Keratinocyte (primary cell): ENCODE results near the gene TRIM8.

Experiments used
- CTCF ChIP-seq, 3 experiments: IDR thresholded peaks in 1 of 3; conservative IDR thresholded peaks in 1 of 3; optimal IDR thresholded peaks in 1 of 3; 2 replicates in 2 of 3; 3 replicates in 1 of 3; pipeline versions ENCODE3 to v1.5.1; 2011; ENCODE audit warnings: low read length in 3 of 3, mild to moderate bottlenecking in 3 of 3, moderate library complexity in 2 of 3, control low read depth in 1 of 3, inconsistent platforms in 1 of 3; ENCODE audit not compliant: insufficient read depth in 2 of 3; ENCODE audit errors: extremely low read depth in 1 of 3
- EZH2 ChIP-seq: IDR thresholded peaks from one replicate; pipeline ENCODE4 v1.6.1; 2012; ENCODE audit warnings: inconsistent platforms, mild to moderate bottlenecking, low read length, moderate library complexity

- TF ChIP-seq CTCF (optimal IDR thresholded peaks at IDR 0.05 in 1 of 3, IDR thresholded peaks at IDR 0.05 in 1 of 3, conservative IDR thresholded peaks at IDR 0.05 in 1 of 3; ENCODE audit: extremely low read depth in 1 of 3, insufficient read depth in 2 of 3, low read length in 3 of 3) (no peak), EZH2 (no peak)
These were observed 29.0 kb downstream of the TRIM8 start for GRCh38 chr10:102673236-102673818.
